GM18511 (cell line): ENCODE data around the gene KANK3.
"Not testable (repeated sequence)": the region's sequence is repeated elsewhere in the genome, so short reads cannot be mapped to it uniquely, and the experiment has no call there.

Experiments used
- ATAC-seq: cut with Tn5 transposase; IDR thresholded peaks from one replicate; pipeline ENCODE4 v1.9.1; 2021; ENCODE audit warnings: mild to moderate bottlenecking, moderate library complexity; ENCODE audit not compliant: unreplicated experiment

KANK3 gene

DNA sequence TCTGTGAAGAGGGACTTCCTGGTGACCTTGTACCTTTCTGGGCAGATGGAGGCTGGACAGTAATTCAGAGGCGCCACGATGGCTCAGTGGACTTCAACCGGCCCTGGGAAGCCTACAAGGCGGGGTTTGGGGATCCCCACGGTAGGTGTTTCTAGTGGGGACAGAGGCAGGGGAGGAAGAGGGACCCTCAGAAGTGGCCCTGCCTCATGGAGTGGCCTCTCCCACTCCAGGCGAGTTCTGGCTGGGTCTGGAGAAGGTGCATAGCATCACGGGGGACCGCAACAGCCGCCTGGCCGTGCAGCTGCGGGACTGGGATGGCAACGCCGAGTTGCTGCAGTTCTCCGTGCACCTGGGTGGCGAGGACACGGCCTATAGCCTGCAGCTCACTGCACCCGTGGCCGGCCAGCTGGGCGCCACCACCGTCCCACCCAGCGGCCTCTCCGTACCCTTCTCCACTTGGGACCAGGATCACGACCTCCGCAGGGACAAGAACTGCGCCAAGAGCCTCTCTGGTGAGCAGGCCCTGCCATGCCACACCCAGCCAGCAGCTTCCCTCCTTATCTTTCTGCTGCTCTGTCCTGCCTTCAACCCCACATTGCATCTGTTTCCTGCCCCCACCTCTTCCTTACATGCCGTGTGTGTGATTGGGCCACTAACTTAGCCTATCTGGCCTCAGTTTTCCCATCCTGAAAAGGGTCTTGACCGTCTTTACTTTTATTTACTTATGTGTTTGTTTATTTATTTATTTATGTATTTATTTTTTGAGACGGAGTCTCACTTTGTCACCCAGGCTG lies 28.1 kb upstream of the KANK3 start:
- no peak for ATAC-seq

DNA sequence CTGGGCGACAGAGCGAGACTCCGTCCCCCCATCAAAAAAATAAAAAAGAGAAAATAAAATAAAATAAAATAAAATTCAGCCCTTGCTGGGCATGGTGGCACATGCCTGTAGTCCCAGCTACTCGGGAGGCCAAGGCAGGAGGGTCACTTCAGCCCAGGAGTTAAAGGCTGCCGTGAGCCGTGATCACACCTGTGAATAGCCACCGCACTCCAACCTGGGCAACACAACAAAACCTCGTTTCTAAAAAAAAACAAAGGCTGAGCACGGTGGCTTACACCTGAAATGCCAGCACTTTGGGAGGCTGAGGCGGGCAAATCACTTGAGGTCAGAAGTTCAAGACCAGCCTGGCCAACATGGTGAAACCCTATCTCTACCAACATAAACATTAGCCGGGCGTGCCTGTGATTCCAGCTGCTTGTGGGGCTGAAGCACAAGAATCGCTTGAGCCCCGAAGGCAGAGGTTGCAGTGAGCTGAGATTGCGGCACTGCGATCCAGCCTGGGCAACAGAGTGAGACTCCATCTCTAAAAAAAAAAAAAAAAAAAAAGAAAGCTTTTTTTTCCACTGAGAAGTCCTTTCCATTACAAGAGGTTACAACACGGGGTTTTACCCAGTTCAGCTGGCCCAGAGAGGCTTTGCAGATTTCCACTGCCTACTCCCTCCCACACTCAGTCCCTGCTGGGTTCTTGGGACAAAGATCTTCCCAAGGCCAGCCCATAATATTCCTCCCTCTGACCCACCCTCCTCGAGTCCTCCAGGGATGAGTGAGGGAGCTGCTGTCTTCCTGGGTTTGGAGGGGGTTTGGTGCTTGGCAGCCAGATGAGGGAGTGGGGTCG lies 27.3 kb upstream of the KANK3 start:
- ATAC-seq, result no peak

DNA sequence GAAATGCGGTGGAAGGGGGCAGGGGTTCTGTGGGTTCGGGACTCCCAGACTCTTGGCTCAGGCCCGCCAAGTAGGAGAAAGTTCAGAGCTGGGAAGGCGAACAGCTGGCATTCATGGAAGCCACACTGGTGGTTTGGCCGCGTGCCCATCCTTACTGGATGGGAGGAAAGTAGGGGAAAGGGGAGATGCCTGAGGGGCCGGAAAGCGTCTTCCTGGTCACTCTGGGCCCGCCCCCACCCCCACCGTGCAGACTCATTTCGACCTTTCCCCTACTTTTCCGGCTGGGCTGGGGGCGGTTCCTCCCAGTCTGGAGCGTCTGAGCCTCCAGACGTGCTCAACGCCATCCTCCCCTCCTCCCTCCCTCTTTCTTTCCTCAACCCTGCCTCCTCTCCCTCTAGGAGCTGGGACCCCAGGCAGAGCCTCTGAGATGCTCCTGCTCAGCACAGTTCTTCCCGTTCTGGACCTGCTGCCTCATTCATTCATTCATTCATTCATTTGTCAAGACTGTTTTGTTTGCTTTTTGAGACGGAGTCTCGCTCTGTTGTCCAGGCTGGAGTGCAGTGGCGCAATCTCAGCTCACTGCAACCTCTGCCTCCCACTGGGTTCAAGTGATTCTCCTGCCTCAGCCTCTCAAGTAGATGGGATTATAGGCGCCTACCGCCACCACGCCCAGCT lies 24.4 kb upstream of the KANK3 start:
- ATAC-seq, result no peak

DNA sequence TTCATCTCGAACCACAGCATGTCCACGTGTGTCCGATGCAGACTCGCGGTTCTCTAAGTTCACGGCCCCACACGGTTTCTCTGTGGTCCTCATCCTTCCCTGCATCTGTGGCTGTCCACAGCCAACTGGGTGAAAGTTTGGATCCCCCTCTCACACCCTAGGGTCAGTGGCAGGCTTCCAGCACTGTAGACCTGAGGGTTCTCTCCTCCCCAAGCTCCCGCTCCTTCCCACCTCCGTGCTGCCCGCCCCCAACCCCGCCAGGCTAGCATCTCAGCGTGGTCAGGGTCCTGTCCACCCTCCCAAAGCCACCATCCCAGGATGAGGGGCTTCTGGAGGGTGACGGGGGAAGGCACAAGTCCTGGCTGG lies 23.9 kb upstream of the KANK3 start:
- ATAC-seq, result no peak

DNA sequence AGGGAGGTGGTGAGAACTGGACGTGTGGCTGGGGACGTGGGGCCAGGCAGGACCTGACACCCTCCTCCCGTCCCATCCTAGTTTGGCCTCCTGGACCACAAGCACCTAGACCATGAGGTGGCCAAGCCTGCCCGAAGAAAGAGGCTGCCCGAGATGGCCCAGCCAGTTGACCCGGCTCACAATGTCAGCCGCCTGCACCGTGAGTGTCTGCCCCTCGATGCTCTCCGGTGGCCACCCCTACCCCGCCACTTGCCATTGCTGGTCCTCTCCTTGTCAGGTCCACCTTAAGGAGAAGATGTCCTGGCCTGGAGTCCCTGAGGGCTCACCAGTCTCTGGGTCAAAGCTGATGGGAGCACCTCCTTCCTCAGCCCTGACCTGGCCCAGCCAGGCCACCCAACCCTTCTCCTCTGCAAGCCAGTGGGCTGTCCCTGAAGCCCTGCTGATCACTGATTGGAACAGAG lies 23.1 kb upstream of the KANK3 start:
- ATAC-seq, result no peak

DNA sequence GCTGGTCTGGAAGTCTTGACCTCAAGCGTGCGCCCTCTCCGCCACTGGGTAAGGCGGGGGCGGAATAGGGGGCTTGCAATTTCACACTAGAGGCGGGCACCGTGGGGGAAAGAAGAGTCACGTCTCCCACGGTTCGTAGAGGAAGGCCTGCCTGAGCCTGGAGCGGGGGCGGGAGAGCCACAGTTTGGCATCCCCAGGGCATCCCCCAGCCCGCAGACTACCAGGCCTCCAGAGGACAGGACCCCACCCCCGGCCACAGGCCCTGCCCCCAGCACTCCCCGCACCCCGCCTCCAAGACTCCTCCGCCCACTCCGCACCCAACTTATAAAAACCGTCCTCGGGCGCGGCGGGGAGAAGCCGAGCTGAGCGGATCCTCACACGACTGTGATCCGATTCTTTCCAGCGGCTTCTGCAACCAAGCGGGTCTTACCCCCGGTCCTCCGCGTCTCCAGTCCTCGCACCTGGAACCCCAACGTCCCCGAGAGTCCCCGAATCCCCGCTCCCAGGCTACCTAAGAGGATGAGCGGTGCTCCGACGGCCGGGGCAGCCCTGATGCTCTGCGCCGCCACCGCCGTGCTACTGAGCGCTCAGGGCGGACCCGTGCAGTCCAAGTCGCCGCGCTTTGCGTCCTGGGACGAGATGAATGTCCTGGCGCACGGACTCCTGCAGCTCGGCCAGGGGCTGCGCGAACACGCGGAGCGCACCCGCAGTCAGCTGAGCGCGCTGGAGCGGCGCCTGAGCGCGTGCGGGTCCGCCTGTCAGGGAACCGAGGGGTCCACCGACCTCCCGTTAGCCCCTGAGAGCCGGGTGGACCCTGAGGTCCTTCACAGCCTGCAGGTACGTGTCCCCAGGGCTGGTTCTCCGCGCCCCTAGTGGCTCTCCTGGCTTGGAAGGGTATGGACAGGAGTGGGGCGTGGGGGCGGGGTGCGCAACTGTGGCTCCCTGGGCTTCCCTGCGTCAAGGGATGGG lies 21.0 kb upstream of the KANK3 start, which contains the start of gene ANGPTL4:
Gene ANGPTL4, plus strand, starts transcription at position 353 of the 969 bp plus-strand sequence. Its CDS starts 167 bp downstream, at position 520.
- ATAC-seq, result no peak

DNA sequence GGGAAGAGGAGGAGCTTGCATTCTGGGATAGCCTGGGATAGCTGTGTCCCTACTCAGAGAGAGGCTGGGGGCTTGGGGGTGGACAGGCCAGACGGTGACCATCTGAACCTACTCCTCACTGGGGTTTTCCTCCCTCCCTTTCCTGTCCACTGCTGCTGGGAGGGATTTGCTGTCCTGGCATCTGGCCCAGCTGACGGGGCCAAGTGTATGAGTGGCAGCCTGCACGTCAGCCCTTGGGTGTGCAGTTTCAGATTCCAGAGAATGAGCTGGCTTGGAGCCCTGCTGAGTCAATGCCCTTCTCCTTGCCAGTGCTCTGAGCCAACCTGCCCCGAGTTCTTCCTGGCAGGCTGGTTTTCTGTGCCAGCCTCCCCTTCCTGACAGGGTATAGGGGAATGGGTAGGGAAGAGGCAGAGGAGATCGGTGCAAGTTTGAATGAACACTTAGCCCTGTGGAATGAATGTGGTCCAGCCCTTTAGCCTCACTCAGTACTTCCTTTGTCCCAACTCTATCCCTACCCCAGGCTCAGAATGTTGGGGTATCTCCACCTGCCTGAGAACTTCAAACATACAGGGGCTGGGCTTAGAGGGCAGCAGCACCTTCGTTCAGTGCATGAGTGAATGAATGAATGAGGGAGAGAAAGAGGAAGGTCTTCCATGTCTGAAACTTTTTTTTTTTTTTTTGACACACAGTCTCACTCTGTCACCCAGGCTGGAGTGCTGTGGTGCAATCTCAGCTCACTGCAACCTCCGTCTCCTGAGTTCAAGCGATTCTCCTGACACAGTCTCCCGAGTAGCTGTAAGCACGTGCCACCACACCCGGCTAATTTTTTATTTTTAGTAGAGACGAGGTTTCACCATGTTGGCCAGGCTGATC lies 19.1 kb upstream of the KANK3 start:
- ATAC-seq, result no peak

DNA sequence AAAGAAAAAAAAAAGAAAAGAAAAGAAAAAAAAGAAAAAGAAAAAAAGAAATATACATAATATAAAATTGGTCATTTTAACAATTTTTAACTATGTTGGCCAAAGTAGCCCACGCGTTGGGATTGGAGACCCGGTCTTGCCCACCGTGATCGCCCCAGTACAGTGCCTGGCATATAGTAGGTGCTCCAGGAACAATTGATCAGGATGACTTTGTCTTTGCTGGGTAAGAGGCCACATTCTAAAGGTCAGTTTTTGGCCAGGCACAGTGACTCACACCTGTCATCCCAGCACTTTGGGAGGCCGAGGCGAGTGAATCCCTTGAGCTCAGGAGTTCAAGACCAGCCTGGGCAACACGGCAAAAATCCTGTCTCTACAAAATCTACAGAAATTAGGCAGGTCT lies 17.1 kb upstream of the KANK3 start:
- ATAC-seq, result no peak

DNA sequence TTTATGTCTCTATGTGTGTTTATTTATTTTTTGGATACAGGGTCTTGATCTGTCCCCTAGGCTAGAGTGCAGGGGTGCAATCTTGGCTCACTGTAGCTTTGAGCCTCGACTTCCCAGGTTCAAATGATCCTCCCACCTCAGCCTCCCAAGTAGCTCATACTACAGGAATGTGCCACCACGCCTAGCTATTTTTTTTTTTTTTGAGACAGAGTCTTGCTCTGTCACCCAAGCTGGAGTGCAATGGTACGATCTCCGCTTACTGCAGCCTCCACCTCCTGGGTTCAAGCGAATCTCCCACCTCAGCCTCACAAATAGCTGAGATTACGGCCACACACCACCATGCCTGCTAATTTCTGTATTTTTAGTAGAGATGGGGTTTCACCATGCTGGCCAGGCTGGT lies 15.9 kb upstream of the KANK3 start:
- ATAC-seq, result no peak

DNA sequence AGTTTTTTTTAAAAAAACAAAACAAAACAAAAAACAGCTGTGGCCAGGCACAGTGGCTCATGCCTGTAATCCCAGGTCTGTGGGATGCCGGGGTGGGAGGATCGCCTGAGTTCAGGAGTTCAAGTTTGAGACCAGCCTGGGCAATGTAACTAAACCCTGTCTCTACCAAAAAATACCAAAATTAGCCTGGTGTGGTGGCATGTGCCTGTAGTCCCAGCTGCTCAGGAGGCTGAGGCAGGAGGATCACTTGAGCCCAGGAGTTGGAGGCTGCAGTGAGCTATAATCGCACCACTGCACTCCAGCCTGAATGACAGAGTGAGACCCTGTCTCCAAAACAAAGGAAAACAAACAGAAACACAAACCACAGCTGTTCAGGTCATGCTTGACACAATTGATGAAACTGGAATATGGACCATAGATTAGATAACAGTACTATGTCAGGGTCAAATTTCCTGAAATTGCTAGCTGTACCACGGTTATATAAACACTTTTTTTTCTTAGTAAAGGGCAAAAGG lies 14.0 kb upstream of the KANK3 start:
- no peak for ATAC-seq

DNA sequence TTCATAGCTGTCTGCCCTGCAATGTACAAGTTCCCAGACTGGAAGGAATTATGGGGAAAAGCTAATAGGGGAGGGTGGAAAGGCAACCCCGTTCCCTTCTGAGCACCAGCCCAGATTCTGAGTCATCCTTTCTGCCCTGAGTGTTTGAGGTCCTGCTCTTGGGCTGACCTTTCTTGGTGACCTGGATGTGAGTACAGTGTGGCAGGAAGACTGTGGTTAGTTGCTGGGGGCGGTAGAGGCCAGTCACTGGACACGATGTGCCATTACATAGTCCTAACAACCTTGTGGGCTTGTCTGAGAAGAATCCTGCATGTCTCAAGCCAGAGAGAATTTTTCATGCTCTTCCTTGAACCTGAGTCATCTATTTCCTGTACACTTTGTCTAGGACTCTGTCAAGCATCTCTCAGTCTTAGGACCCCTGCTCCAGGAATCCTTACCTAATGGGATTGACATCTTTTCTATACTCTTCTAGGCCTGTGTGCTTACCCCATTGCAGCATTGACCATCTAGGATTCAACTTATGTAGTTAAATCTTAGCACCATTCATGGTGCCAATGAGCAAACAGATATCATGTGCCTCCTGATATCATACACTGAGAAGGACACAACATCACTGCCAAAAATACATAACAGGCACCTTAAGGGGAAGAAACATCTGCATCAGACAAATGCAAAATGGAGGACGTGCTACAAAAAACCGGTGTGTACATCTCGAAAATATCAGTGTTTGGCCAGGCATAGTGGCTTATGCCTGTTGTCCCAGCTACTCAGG lies 12.8 kb upstream of the KANK3 start:
- ATAC-seq, result no peak

DNA sequence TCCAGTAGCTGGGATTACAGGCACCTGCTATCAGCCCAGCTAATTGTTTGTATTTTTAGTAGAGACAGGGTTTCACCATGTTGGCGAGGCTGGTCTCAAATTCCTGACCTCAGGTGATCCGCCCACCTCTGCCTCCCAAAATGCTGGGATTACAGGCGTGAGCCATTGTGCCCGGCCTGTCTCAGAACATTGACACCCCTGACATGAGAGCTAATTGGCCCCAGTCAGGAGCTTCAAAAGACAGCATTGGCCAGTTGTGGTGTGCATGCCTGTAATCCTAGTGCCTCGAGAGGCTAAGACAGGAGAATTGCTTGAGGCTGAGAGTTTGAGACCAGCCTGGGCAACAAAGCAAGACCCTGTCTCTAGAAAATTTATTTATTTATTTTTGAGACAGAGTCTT lies 9.8 kb upstream of the KANK3 start:
- not testable (repeated sequence) for ATAC-seq

DNA sequence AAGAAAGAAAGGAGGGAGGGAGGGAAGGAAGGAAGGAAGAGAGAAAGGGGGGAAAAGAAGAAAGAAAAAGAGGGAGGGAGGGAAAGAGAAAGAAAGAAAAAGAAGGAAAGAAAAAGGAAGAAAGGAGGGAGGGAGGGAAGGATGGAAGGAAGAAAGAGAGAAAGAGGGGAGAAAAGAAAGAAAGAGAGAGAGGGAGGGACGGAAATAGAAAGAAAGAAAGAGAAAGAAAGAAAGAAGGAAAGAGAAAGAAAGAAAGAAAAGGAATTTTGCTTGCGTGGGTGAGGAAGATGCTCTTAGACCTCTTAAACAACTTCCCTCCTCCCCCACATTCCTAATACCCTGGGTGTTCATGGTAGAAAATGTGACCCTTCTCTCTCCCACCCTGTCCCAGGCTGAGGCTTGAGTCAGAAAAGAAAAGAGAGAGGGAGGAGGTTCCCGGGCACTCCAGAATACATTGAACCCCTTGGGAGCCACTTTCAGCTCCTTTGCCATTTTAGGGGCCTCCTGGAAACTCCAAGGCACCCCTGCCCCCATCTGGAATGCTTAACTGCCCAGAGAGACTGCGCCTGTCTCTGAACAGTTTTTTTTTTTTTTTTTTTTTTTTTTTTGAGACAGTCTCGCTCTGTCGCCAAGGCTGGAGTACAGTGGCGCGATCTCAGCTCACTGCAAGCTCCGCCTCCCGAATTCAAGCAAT lies 9.2 kb upstream of the KANK3 start:
- no peak for ATAC-seq

DNA sequence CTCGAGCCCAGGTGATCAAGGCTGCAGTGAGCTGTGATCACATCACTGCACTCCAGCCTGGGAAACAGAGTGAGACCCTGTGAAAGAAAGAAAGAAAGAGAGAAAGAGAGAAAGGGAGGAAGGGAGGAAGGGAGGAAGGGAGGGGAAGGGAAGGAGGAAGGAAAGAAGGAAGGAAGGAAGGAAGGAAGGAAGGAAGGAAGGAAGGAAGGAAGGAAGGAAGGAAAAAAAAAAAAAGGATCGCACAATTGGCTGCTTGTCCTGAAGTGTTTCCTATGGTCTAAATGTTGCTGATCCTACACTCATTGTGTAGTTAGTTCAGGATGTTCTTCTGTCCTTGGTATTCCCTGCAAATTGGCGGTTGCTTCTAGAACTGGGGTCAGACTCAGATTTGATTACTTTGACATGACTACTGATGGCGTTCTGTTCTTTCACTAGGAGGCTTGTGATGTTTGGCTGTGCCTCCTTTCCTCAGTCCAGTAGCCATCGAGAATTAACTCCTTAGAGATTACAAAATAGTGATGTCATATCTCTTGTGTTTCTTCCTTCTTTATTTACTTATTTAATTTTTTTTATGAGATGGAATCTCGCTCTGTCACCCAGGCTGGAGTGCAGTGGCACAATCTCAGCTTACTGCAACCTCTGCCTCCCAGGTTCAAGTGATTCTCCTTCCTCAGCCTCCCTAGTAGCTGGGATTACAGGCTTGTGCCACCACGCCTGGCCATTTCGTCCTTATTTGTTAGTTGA lies 6.7 kb upstream of the KANK3 start:
- ATAC-seq, result not testable (repeated sequence)

DNA sequence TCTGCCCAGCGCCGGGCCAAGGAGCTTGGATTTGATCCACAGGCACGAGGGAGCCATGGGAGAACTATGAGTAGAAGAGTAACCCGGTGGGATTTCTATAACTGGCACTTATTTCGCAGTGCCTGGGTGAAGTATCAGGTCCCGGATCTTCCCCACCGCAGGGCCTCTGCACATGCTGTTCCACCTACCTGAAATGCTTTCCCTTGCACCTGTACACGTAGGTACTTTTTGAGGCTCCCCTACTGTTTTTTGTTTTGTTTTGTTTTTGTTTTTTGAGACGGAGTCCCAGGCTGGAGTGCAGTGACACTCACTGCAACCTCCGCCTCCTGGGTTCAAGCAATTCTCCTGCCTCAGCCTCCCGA lies 402 bp upstream of the KANK3 start:
- no peak for ATAC-seq

DNA sequence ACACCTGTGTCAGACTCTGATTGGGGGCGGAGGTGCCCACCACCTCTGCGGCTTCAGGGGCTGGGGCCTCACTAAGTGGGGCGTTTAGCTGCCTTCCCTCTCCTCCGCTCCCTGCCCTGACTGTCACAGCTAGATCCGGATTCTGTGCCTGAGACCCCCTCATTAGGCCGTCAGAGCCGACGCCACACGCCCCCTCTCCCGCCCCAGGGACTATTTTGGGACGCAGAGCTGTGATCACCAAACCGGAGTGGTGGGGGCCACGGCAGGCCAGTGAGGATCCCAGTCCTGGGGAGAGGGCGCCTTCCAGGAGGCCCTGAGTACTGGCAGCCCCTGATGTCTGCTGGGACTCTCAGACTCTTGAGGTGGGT lies 762 bp downstream of the KANK3 start:
- ATAC-seq, result no peak

DNA sequence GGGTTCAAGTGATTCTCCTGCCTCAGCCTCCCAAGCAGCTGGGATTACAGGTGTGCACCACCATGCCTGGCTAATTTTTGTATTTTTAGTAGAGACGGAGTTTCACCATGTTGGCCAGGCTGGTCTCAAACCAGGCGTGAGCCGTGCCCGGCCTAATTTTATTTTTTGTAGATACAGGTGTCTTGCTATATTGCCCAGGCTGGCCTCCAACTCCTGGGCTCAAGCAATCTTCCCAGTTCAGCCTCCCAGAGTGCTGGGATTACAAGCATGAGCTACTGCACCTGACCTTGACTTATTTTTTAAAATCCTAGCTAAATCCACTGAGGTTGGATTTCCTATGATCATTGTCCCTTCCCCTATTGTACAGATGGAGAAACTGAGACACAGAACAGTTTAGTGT lies 1.6 kb downstream of the KANK3 start:
- ATAC-seq, result not testable (repeated sequence)
